ENCODE results near the gene PRDM16.

Gene PRDM16

DNA sequence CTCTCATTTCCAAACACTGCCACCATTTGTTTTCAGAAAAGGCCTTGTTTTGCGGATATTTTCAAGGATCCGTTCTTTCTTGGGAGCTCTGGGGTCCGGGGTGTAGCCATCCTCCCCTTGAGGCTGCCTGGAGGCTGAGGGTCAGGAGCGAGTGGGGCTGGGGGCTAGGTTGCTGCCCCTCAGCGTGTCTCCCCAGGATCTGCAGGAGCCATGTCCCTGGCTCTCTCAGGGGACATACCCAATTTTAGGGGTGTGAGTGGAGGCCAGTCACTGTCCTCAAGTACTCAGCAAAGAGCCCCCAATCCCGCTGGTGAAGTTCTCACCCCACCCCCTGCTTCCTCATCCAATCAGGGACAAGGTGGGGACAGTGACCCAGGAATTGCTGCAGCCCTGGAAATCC is 15.0 kb upstream of the PRDM16 start:
- DNase-seq (ENCODE audit: low read depth): no peak

DNA sequence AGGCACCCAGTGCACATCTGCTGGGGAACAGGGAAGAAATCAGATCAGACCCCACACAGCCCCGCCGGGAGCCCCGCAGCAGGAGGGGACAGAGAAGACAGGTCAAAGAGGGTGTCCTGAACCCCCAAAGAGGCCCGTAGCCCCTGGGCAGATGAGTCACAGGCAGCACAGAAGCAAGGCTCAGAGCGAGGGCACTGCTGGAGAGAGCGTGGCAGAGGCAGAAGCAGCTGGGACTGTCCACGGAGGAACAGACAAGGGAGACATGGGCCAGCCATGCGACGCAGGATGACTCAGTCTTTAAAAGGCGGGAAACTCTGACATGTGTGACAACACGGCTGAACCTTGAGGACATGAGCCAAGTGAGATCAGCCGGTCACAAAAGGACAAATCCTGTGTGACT is 14.5 kb upstream of the PRDM16 start:
- no peak for DNase-seq (ENCODE audit: low read depth)

- no peak for DNase-seq (ENCODE audit: low read depth)
These were observed 14.0 kb upstream of the PRDM16 start for GRCh38 chr1:3055051-3055450.

DNA sequence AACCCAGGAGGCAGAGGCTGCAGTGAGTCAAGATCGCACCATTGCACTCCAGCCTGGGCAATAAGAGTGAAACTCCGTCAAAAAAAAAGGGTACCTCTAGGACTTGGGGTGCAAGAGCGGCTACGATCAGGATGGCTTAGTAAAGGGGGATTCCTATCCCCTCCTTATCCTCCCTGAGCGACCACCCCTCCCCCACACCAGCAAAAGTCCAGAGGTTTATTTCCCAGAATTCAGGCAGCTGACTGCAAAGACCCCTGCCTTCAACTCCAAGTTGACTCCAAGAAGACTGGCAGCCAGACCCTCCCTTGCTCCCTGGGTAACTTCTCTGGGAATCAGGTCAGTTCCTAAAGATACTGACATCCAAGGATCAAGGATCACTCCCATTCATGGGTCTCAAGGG is 12.4 kb upstream of the PRDM16 start:
- no peak for DNase-seq (ENCODE audit: low read depth)

DNA sequence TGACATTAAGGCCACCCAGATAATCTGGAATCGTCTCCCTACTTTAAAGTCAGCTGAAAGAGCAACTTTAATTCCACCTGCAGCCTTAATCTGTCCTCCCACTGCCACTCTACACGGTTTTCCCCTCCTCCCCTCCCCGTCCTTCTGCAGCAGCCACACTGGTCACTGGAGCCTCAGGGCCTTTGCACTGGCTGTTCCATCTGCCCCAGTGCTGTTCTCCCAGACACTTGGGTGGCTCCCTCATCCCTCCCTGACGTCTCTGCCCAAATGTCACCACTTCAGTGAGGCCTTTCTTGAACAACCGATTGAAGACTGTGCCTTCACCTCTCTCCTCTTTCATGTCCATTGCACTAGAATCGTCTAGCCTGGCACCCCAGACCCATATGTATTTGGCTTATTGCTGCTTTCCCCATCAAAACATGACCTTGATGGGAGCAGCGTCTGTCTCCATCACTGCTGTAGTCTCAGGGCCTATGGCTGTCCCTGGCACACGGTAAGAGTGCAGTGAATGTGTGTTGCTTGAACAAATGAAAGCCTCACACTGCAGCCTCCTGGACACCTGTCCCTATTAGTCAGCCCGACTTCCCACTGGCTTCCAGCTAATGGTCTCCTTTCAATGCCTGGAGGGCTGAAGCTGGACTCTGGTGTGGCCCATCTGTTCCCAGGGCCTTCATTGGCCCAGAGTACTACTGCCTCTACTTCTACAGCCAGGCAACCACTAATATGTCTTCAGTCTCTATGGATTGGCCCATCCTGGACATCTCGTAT is 10.6 kb upstream of the PRDM16 start:
- no peak for DNase-seq (ENCODE audit: low read depth)

DNA sequence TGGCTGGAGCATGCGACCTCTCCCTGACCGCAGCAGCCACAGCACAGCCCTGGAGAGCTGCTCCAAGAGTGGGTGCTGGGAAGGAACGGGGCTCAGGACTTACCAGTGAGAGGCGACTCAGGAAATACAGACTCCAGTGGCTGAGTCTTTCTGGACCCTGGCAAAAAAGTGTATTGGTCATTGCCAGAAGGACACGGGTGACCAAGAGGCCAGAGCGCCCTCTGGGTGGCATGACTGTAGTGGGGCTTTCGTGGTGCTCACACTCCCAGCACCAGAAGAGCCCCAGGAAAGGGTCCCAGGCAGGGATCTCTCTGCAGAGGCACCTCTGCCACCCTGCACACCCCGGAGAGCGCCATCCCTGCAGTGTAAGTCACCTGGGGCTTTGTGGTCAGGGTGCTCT is 8.9 kb upstream of the PRDM16 start:
- DNase-seq (ENCODE audit: low read depth): no peak

DNA sequence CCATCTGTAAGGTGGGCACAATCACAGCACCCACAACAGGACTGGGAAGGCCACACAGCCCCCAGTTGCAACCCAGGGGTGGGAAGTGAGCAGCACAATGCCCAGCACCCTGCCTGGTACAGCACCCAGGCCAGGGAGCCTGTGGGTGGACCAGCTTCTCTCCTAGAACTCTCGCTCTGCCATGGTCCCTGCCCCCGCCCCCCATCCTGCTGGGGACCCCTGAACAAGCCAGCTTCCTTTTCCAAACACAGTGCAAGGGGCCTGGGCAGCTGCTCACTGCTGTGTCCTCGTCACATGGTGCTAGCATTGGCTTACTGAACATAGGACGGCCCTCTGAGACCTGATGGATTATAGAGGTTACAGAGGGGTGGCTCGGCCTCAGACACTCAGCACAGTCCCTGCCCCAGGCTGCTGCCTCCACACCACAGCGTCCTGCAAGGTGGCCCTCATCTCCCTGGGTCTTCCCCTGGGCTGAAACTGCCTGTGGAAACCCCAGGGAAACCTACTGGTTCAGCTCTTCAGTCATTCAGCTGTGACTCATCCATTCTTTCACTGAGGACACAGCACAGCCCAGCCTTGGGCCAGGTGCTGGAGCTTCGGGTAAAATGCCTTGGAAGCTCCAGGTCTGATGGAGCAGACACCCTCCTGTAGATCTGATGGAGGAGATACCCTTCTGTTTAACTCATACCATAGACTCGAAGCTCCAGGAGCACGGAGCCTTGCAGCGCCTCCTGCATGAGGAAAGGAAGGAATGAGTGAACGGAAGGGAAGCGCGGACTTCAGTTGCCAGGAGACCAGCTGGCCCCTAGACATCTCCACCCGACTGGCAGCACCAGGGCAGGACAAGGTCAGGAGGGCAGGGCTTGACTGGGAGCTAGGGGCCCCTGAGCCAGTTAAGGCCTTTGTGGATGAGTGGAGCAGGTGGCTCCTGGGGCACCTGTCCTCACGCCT is 8.1 kb upstream of the PRDM16 start:
- no peak for DNase-seq (ENCODE audit: low read depth)

DNA sequence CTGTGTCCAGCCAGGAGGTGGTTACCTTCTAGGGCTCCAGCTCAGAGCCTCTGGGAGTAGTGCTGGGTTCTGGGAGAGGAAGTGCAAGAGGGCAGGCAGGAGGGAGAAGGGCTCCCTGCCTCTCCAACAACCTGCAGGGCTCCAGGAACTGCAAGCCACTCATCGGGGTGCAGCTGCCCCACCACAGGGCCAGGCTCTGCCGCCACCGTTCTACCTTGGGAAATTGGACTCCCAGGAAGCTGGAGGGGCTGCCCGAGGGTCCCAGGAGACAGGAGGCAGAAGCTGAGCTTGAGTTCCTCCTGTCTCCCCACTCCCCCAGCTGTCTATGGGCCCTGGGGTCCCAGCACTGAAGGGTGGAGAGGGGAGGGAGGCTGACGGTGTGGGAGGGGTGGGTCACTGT is 7.4 kb upstream of the PRDM16 start:
- DNase-seq (ENCODE audit: low read depth): no peak

DNA sequence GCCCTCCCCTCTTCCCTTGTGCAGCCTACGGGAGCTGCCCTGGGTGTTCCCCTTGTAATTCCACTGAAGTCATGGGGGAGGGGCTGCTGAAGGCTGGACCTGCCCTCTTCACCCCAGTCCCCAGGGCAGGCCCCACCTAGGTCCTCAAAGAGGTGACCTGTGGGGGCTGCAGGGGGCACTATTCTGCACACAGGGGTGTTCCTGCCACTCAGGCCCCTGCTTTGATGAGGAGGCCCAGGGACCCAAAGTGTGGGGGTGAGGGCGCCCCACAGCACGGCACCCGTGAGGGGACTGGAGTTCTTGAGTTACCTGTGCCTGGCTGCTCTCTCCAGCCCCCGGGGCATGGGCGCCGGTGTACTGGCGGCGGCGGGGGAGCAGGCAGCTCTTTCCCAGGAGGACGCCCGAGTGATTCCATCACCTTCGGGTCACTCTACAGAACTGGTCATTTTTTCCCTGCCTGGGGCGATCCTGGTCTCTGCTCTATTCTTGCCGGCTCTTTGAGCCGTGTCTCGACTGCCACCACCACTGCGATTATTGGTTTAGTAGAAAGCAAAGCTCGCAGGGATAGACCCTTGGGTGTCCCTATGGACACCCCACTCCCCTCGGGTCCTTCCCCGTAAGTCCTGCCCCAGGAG is 6.9 kb upstream of the PRDM16 start:
- no peak for DNase-seq (ENCODE audit: low read depth)

DNA sequence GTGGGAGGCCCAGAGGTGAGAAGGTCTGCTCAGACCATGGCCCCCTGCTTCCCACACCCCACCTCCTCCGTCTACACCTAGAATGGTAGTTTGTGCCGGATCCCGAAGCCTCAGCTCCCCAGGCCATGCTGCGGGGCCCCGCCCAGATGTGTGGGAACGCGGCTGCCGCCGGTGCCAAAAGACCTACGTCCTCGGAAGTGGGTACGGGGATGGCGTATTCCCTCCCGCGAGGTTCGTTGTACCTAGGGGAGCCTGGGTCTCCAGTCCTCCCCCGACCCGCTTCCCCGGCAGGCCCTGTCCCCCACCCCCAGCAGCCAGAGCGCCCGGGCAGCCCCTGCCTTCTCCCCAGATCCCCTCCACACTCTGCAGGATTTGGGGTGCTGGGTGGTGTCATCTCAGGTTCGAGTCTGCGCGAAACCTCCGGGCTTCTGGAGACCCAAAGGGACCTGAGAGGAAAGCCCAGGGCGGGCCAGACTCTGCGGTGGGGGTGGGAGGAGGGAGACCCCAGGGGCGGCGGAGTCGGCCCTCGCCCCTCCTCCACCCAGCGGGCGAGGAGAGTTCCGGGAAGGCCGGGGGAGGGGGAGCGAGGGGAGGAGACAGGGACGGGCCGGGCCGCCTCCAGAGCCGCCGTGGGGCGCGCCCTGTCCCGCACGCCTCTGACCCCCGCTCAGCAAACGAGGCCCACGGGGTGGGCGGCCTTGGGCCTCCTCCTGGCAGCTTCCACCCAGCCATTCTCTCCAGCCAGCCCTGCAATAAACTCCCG is 6.2 kb upstream of the PRDM16 start:
- no peak for DNase-seq (ENCODE audit: low read depth)

DNA sequence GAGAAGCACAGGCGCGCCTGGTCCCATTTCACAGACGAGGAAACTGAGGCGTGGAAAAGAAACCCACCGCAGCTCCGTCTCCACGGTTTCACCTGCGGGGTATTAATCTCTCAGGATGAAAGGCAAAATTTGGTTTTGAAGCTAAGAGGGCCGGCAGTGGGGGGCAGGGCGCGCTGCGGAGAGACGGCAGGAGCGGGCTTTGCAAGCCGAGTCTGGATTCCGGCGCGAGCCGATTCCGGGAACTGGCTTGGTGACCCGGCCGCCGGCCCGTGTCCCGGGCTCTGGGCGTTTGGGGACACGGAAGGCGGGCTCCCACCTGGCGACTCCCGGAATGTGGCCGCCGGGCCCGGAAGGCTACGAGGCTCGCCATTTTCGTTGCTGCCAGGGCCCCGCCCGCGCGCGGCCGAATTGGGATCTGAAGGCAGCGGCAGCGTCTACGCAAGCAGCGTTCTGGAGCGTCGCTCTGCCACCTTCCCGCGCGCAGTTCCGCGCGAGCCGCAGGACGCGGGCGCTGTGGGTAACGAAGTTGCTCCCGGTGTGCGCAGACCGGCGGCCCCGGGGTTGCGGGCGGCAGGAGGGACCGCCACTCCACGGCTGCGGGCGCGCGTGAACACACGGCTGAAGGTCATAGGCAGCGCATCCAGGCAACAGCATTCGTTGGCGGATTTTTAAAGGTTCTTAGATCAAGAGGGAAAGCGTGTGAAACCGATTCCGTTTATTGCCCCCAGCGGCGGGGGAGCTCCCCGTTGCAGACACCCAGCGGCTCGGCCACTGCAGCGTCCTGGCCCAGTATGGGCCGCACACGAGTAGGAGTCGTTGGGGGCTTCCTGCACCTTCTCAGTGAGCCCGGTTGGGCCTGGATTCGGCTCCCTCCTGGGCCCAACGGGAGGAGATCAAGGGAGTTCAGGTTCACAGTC is 5.4 kb upstream of the PRDM16 start:
- DNase-seq (ENCODE audit: low read depth): no peak

- DNase-seq (ENCODE audit: low read depth): no peak
These were observed 4.6 kb upstream of the PRDM16 start for GRCh38 chr1:3064296-3064850.

GRCh38 chr1:3064901-3065300 is 4.1 kb upstream of the PRDM16 start:
- DNase-seq (ENCODE audit: low read depth): no peak

- no peak for DNase-seq (ENCODE audit: low read depth)
These were observed 3.6 kb upstream of the PRDM16 start for GRCh38 chr1:3065396-3065795.

DNA sequence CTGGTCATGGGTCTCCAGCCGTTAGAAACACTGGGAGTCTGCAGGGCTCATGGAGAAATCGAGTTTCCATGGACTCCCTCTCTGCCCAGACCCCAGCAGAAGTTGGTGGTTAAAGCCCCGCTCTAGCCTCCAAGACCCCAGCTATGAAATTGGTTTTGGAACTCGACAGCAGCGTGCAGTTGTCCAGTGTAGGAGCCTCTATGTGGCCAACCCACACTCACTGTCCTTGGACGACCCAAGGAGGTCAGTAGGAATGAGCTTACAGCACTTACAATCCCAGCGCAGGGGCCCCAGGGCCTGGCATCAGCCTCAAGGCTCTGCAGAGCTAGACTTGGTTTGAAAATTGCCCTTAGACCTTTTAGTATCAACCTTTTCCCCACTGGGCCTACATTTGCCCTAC is 3.2 kb upstream of the PRDM16 start:
- no peak for DNase-seq (ENCODE audit: low read depth)

DNA sequence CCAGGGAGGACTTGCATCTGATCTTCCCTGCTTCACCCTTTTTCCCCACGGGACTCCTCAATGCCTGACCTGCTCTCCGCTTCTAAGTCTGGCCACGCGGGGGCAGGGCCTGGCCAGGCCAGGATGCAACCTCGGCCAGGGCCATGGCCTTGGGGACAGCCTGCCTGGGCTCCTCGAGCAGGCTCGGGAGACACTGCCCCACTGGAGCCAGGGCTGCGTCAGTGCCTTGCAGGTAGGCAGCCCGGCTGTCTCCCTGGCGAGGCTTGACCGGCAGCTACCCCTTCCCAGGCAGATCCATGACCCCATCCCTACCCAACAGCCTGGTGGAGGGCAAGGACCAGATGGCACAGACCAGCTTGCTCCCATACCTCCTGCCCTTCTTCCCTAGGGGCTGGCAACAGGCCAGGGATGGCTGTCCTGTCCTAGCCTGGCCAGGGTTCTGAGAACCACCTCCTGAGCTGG is 2.7 kb upstream of the PRDM16 start:
- DNase-seq (ENCODE audit: low read depth): no peak

- DNase-seq (ENCODE audit: low read depth): no peak
These were observed 2.2 kb upstream of the PRDM16 start for GRCh38 chr1:3066826-3067225.

DNA sequence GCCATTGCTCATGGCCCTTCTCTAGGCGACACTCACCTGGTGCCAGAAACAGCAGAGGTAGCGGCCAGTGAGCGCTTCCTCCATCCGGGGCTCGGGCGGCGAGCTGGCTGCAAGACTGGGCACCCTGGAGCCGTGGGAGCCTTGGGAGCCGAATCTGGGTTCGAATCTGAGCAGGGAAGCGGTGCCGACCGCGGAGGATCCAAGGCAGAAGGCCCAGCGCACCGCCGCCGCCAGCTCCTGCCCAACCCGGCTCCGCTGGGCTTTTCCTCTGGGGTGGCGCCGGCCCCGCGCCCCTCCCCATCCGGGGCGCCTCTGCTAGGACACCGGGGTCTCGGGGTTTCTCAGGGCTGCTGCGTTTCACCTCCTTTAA is 1.7 kb upstream of the PRDM16 start:
- DNase-seq (ENCODE audit: low read depth): no peak

- DNase-seq (ENCODE audit: low read depth): no peak
These were observed 1.1 kb upstream of the PRDM16 start for GRCh38 chr1:3067671-3068563.

Data from stimulated activated CD8-positive, alpha-beta memory T cell treated with anti-CD3 and anti-CD28 coated beads, Interleukin-15, amount 100 ng/mL, for 24 hours (primary cell).